ENCODE data around the gene ACACA.
A peak's percentile ranks its signal among the peaks of the same experiment; 100 is the strongest.

ACACA gene

DNA sequence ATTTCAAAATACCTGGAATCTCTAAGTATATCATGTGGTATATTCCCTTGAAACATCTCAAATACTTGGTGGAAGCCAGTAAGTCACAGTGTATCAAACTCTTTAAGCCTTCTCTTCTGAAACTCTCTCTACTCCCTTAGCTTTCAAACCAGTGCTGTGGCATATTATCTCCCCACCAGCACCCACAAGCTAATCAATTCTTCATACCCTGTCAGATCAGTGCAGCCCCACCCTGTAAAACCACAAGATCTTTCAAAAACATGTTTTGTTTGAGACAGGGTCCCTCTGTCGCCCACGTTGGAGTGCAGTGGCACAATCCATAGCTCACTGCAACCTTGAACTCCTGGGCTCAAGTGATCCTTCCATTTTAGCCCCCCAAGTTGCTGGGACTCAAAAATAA lies 122.4 kb downstream of the ACACA start:
- no peak for DNase-seq

DNA sequence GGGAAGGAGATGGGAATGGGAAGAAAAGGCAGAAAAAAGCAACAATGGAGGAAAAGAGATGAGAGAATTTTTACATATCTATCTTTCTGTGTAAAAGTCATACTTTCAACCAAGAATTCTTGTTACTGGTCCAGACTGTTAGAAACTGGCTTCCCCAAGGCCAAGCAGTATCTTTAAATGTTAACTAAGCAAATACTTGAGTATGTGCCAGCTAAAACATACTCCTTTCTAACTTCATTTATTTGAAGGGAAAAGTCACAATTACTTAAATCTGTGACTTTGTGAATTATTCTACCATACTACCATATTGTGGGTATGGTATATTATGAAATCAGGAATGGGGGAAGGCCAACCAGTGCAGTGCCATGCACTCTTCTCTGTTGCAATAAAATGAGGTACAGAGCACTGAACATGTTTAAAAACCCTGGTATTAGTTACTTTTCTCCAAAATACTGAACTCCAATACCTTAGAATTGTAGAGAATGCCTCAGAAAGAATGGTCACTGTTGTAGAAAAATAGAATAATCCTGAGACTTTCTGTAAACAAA lies 123.1 kb downstream of the ACACA start:
- DNase-seq = no peak

DNA sequence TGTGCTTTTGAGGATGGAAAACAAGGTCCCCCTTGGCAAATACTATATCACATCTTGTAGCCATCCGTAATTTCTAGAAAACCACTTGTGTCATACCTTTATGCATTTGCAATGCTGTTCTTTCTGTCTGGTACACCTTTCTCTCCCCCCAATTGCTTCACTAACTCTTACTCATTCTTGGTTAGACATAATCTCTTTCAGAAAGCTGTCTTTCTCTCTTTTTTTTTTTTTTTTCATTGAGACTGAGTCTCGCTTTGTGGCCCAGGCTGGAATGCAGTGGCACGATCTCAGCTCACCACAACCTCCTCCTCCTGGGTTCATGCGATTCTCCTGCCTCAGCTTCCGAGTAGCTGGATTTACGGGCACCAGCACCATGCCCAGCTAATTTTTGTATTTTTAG lies 125.8 kb downstream of the ACACA start:
- DNase-seq = no peak

DNA sequence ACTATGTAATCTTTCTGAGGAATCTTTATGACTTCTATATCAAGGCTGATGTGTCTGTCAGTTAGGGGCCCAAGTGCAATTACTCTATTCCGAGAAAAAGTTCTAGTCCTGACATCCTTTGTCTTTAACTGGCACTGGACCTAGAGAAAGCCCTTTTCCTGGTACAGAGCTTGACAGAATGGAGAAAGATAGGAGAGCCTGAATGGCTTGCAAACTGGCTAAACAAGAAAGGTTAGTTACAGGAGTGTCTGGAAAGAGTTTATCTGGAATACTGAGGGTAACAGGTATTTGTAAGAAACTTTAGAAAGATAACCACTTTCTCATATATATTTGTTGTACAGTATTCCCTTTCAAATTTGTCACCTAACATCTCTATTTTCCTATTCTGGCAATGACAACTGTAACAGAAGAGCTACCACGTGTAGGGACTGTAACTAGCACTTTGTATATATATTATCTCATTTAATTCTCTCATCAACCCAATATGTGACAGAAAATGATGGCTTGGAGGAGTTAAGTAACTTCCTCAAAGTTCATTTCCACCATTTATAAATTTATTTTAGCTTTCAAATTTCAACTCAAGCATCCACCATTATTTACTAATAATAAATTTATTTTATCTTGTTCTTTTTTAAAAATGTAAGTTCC lies 128.3 kb downstream of the ACACA start:
- no peak for DNase-seq

DNA sequence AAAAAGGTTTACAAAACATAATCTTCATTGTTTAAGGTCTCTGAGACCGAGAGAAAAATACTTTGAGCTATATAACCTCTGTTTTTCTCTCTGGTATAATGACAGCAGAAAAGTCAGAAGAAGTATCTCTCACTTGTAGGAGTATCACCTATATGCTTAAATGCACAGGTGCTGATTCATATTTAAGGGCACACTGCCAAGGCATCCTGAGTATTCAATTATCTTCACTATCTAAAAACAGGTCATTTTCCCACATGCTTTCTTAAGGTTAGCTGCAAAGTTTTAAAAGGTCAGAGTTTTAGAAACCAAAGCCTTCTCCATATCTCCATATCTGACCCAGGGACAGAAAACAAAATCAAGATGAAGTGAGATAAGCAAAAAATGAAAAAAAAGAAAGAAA lies 130.2 kb downstream of the ACACA start:
- no peak for DNase-seq

DNA sequence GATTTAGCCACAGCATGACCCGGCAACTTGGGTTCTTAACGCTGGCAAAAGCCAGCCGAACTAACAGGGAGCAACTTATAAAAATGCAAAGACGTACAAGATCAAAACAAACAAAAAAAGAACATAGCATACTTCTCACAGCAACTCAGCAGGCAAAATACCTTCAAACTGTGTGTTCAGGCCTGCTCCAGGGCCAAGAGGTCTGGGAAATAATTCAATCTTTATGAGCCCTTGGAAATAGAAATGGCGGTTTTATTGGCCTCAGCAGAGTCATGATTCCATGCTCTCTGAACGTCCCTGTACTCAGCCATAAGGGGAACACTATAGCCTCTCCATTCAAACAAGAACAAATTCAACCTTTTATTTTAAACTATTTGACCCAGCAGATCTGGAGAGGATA lies 132.2 kb downstream of the ACACA start:
- DNase-seq = no peak

DNA sequence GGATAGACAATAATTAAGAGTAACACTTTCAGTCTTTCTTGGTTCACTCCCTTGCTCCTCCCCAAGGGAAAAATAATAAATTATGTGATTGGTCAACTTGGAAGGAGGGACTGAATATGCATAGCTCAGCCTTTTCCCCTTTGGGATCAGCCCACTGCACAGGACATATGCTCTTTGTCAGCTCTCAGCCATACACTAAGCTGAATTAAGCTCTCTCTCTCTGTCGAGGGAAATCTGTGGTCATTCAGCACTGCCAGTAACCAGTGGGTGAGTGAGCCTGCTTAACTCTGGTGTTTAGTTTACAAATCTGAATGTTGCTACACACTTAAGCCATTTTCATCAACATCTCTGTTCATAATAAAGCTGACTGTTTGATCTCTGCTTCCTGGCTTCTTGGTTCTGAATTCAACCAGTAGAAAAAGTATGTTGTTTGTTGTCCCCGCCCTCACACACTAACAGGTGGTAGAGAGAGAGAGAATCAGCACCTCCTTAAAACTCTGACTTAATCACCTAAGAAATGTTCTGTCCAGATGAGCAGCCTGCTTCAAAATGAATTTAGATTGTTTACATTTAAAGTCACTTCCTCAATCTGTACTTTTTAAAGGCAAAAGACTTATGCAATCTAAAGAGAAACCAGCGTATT lies 133.1 kb downstream of the ACACA start:
- DNase-seq = no peak

DNA sequence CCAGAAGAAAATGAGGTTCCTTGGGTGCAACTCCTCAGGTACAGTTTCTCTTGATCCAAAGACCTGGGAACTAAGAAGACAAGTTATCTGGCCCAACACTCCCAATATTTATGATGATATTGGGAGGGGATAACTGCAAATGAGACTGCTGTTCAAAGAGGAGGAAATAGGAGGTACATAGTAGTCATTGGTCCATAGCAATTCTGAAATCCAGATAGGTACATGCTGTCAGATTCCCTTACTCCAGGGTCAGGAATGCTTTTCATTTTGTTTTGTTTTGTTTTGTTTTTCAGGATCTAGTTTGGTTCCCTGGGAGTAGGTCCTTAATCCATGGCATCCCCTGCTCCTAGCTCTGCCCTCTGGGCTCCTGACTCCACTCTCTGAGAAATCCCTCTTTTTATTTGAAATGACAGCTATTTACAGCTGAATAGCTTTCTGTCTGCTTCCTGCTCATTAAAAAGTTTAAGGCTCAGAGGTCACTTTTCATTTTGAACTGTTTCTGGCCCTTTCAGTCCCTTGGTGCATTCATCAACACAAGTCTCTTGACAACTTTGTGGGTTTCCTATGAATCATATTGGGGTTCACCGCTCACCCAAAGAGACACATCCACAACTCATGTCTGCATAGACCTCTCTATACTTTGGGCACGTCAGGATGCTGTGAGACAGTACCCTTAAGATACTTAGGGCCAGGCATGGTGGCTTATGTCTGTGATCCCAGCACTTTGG lies 141.0 kb downstream of the ACACA start:
- no peak for DNase-seq

DNA sequence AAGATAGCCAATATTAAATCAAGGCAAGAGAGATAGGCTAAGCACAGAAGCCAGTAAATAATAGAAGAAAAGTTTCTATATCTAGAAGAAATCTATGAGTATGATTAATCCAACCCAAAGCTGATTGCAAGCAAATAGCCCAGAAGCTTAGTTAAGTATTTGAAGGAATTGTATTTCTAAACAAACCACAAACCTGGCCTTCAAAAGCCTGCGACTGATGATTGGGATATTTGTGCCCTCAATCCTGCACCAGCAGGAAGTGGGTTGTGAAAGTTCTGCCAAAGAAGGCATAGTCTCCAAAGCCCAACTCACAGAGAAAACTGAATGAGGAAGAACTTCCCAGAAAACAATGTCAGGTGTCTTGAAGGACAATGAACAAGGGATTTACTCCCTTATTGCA lies 145.3 kb downstream of the ACACA start:
- no peak for DNase-seq

DNA sequence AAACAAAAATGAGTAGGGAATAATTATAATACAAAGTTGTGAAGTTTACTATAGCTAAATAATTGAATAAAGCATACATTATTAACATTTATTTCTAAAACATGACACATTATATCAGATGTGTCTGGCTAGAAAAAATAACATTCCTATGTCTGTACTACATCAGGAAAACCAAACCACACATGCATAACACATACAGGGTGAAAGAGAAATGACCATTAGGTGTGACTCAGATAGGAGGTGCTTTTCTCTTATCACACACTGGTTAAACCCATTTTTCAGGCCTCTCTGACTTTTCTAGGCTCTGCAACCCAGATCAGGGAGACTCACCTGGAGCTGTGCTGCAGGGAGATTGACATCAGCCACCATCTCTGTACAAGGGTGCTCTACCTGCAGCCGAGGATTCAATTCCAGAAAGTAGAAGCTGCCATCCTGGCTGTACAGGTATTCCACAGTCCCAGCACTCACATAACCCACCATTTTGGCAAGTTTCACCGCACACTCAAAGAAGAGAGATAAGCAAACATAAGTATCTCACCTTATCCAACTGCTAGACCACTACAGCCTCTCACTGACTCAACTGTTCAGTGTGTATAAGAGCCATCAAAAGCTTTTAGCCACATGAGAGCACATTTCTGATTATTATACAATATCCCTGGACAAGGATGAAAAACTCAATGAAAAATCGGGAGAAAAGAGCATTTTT lies 147.5 kb downstream of the ACACA start:
- DNase-seq = no peak

DNA sequence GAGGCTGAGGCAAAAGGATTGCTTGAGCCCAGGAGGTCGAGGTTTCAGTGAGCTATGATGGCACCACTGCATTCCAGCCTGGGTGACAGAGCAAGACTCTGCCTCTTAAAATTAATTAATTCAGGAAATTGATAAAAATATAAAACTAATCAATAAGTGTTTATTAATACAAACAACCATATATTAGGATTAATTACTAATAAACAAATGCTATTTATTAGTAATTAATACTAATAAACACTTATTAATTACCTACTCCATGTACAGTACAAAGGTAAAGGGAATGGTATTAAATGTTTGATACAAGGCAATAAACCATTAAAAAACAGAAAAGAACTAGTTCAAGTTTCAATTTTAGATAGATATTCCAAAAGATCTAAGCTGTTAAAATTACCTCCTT lies 150.0 kb downstream of the ACACA start:
- no peak for DNase-seq

DNA sequence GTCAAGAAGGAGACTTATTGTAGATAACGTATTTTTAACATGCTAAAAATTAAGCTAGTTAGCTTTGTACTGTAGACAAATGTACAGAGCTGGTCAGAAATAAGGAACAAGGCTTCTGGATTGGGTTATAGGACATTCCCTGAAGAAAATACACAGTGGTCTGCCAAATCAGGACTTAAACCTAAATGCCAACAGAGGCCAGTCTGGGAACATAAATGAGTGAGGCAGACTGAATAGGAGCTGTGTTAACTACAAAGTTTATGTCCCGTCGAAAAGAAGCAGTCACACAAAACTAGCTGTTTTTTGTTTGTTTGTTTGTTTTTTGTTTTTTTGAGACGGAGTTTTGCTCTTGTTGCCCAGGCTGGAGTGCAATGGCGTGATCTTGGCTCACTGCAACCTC lies 151.2 kb downstream of the ACACA start:
- DNase-seq = no peak

DNA sequence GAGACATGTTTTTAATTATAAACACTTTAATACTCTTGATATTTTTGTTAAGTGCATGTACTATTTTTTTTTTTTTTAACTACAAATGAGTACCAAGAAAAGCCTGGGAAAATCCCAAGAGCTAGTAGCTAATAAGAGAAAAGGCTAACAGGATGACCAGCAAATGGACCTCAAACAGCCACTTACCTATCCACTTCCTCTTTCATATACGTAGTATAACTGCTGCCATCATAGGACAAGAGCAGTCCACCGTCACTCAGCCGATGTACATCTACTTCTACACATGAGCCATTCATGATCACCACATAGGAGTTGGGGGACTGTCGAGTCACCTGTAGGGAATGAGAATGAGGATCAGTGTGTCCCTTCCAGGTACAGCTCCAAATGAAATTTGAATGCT lies 158.8 kb downstream of the ACACA start:
- DNase-seq = no peak

DNA sequence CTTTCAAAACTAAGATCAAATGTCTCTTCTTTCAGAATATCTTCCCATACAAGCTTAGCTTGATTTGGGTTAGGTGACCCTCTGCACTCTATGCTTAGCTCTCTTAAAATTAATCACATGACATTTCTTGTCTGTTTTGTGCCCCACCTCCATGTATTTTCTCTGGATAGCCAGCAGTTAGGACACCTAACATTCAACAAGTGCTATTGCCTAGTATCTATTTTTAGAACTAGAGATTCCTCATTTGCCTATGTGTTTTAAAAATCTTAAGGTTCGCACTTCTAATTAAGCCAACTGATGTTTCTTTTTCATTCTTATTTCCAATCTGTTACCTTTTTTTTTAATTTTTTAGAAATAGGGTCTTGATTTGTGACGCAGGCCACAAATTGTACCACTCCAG lies 160.6 kb downstream of the ACACA start:
- DNase-seq = no peak

DNA sequence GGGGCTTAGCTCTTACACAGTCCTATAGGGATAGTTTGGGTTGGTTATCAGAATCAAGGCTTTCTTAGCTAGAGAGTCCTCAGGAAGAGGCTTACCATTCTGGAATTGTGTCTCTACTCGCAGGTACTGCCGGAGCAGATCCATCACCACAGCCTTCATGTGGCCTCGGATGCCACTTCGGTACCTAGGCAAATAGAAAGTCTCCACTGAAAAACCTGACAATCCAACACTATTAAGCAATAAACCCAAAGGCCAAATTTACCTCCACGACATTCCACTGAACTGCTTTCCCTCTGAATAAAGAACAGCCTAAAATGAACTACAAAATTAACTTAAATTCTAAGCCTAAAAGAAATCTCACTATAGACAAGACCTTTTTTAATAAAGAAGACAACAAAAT lies 166.3 kb downstream of the ACACA start:
- DNase-seq = no peak

DNA sequence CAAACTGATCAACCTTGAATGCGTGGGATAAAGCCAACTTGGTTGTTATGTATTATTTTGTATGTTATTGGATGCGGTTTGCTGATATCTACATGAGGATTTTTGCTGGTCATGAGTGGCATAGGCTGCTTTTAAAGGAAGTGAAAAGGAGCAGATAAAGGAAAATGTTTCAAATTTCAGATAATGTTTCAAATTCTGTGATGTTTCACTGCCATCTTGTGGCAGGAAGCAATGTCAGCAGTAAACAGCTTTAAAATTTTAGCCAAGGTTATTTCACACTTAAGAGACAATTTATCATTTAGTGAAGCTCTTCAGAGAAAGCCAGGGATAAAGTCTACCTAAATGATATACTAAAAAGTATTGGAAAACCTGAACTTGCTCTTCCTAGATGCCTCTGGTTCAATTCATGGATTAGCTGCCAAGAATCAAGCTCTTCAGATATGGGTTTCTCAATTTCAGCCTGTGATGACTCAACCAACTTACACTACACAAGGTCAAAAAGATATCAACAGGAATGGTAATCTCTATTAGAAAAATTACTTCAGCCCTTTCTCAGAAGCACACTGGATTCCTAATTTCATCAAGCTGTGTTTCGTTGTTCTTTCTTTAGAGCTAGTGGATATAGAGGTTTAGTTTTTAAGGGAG lies 166.8 kb downstream of the ACACA start:
- DNase-seq = no peak

DNA sequence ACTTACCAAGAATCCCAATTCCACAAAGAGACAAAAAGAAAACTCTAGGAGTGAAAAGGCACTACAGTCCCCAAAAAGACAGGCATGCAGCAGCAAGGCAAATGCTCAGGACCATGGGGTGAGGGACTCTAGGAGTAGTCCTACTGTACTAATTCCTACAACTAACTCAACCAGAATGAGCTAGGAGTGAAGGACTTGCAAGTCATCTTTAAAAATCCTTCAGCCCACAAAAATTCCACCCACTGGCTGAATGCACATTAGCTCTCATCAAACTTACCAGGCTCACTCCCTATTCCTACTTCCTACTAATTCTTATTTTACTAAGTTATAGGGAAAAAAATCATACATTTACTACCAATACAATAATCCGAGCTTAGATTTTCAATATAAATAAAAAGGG lies 172.5 kb downstream of the ACACA start:
- DNase-seq = no peak

DNA sequence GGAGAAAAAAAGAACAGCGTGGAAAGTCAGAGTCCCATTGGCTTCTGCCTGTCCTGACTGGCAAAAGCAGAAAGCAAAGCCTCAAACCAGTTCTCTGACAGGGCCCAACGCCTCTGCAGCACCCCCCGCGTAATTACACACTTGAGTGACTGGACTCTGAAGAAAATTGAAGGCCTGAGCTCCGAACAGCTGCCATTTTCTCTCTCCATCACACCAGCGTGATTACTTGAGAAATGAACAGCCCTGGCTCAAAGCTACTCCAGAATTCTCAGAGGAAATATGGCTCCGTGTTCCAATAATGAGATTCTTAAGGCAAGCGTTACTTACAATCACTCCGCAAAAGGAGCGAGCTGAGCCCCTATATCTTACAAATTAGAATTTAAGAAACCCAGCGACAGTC lies 173.6 kb downstream of the ACACA start:
- no peak for DNase-seq

DNA sequence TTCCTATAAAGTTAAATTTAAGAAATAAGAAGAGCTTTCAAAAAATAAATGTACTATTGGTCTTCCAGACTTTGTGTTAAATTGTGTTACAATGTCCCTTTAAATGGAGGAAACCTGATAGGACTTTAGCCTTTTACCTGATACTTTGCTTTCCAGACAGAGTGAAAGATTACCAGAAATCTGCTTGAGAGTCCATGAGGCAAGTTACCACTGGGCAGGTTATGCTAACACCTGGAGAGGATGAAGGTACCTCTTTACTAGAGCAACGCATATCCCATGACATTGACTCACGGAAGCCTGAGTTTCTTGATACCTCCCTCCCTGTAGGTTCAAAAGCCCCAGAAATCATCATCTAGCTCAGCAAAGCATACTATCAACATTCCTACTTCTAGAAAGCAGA lies 174.7 kb downstream of the ACACA start:
- DNase-seq = no peak

DNA sequence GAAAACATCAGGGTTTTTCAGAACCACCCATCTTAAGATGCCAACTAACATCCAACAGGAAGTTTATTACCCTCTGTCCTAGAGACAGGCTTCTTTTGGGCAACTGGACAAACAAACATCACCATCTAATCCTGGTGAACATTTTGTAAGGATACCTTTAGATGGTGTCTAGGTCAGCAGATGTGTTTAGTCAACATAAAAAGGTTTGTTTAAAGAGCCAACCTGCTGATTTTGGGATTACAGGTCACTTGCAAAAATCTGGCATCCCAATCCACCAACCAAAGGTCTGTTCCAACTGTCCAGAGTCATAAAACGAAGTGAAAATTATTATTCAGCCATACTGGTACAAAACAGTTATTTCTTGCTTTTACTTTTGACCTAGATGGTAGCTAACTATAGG lies 176.0 kb downstream of the ACACA start:
- no peak for DNase-seq

DNA sequence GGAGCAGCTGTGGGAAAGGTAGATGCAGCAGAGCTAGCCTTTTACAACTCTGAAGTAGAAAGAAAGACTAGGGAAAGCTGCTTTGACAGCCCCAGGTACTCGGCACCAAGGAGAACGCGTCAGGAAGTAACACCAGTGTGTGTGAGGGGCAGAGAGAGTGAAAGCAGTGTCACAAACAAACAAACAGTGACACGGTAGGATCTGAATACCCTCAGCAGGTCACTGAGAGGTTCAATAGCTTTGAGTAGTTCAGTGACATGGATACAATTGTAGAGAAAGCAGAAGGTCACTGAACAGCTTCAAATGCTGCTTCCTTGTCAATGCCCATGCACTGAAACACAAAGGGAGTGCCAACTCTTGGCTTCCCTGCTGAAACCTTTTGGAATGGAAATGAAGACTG lies 181.2 kb downstream of the ACACA start:
- DNase-seq = no peak

DNA sequence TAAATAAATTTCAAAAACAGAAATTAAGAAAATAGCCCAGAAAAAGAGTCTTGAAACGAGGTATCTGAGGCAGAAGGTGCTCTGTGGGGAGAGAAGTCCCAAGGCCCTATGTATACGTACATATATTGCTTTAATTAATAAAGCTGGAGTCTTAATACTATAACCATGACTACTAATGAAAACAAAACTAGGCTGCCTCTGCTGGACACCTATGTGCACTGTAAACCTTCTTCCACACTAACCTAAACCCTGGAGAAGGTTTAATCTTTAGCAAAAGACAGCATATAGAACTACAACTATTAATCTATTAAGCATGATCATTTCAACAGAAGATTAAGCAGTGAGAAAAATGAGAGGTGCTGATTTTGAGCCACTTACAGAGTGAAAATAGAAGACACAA lies 184.8 kb downstream of the ACACA start:
- no peak for DNase-seq

DNA sequence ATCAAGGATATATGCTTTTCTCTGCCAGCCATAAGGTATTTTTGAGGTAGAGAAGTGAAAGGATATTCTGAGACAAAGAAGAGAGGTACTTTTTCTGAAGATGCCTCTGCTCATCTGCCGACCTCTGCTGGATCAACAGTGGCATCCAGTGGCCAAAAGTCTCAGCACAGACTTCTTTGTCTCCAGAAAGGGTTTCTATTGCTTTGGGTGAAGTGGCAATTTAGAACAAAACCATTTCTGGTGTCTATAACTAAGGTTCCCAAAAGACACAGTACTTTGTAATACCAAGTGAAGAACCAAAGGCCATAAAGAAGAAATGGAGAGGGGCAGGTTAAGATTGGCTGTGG lies 186.1 kb downstream of the ACACA start:
- DNase-seq = peak; percentile 2
